Measurements from ENCODE around the gene MGAT2. TPM values are rescaled to one million over a fixed set of nuclear protein-coding genes. Genes with fewer than 3 reads are reported as not detected.

Gene MGAT2
- total and polyA plus RNA-seq, 2 donors (not counting 3 experiments of a cell fraction or from before 2014, with no cell fraction given): 36.4 to 72.6 TPM

DNA sequence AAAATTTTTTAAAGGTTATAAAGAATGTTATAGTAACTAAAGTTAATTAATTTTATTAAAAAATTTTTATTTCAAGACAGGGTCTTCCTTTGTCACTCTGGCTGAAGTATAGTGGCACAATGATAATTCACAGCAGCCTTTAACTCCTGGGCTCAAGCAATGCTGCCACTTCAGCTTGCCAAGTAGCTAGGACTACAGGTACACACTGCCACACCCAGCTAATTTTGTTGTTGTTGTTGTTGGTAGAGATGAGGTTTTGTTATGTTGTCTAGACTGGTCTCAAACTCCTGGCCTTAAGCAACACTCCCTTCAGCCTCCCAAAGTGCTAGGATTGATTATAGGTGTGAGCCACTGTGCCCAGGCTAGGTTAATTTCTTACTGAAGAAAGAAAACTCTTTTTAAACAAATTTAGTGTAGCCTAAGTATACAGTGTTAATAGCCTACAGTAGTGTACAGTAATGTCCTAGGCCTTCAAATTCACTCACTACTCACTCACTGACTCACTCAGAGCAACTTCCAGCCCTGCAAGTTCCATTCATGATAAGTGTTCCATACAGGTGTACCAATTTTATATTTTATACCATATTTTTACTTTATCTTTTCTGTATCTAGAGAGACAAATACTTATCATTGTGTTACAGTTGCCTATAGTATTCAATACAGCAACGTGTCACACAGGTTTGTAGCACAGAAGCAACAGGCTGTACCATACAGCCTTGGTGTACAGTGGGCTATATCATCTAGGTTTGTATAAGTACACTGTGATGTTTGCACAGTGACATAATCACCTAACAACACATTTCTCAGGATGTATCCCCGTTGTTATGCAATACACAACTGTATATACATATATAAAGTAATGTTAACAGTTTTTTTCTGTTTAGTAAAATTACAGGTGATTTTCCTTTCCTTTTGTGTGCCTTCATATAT lies 39.2 kb downstream of the MGAT2 start:
- H3K9me3 ChIP-seq (replicated peaks; ENCODE audit: control insufficient read depth, insufficient read depth, low read length): no peaks in the 10 kb centered on the region
- ChIA-PET CTCF (interaction anchor here (0.9 to 1.0 kb wide), 2 partner anchors 9 to 10 kb away, joined by 3 to 4 read pairs; no protein-coding TSS in a partner anchor), POLR2A (no interaction called here)
- no peak overlapping the region for H2AFZ ChIP-seq (ENCODE audit: low read depth, low read length)
- no peaks in the 10 kb centered on the region for H3K9me1 ChIP-seq (replicated peaks; ENCODE audit: control insufficient read depth, extremely low read depth, insufficient read depth, low read length)
- H3K27ac ChIP-seq (ENCODE audit: insufficient read depth, low read depth, low read length): no peak overlapping the region
- no peak for TF ChIP-seq JUN (IDR thresholded peaks at IDR 0.05; ENCODE audit: borderline replicate concordance, insufficient read depth, insufficient read length, low read depth)
- TF ChIP-seq, protein P1, sequence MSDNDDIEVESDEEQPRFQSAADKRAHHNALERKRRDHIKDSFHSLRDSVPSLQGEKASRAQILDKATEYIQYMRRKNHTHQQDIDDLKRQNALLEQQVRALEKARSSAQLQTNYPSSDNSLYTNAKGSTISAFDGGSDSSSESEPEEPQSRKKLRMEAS (IDR thresholded peaks at IDR 0.05; ENCODE audit: insufficient read depth, insufficient read length): no peak
- TF ChIP-seq EZH2 (IDR thresholded peaks at IDR 0.05; ENCODE audit: borderline replicate concordance, low read depth, low read length, severe bottlenecking): no peak
- no peak for TF ChIP-seq POLR2AphosphoS5 (IDR thresholded peaks at IDR 0.05; ENCODE audit: insufficient read depth, low read depth, low read length)
- no peak for TF ChIP-seq FOS (IDR thresholded peaks at IDR 0.05; ENCODE audit: borderline replicate concordance, insufficient read depth, low read length)
- no peak for TF ChIP-seq GATA2 (IDR thresholded peaks at IDR 0.05; ENCODE audit: insufficient read depth, insufficient read length, low read depth, low read length)
- TF ChIP-seq MYC (IDR thresholded peaks at IDR 0.05; ENCODE audit: low read depth, low read length): no peak
- TF ChIP-seq, protein P2, sequence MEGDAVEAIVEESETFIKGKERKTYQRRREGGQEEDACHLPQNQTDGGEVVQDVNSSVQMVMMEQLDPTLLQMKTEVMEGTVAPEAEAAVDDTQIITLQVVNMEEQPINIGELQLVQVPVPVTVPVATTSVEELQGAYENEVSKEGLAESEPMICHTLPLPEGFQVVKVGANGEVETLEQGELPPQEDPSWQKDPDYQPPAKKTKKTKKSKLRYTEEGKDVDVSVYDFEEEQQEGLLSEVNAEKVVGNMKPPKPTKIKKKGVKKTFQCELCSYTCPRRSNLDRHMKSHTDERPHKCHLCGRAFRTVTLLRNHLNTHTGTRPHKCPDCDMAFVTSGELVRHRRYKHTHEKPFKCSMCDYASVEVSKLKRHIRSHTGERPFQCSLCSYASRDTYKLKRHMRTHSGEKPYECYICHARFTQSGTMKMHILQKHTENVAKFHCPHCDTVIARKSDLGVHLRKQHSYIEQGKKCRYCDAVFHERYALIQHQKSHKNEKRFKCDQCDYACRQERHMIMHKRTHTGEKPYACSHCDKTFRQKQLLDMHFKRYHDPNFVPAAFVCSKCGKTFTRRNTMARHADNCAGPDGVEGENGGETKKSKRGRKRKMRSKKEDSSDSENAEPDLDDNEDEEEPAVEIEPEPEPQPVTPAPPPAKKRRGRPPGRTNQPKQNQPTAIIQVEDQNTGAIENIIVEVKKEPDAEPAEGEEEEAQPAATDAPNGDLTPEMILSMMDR (IDR thresholded peaks at IDR 0.05; ENCODE audit: extremely low read depth in 1 of 2, insufficient read depth in 1 of 2, low read depth in 1 of 2, low read length in 2 of 2): no peak
- TF ChIP-seq POLR2A (IDR thresholded peaks at IDR 0.05; ENCODE audit: low read depth, low read length): no peak
- intact Hi-C loops (cut with micrococcal nuclease) (no loop called here), dilution Hi-C loops (cut with MboI; ENCODE audit: extremely low pct_ligation_motif_present, low sequenced_read_pairs) (no loop called here)
- H3K9ac ChIP-seq (replicated peaks; ENCODE audit: extremely low read depth, insufficient read depth, low read length): no peak overlapping the region
- no peak for DNase-seq (ENCODE audit: low read depth, low spot score)
- no peaks in the 10 kb centered on the region for H3K4me1 ChIP-seq (ENCODE audit: control insufficient read depth, extremely low read depth, insufficient read depth, low read length)
- peak; percentile 55 for FAIRE-seq
- no peak overlapping the region for H3K4me3 ChIP-seq (replicated peaks in 1 of 3; ENCODE audit: insufficient read depth in 1 of 3, low read depth in 1 of 3, low read length in 3 of 3)
- H3K79me2 ChIP-seq (ENCODE audit: control insufficient read depth, insufficient read depth, low read length): no peaks in the 10 kb centered on the region
- H3K27me3 ChIP-seq (ENCODE audit: control insufficient read depth in 2 of 2, insufficient read depth in 2 of 2, low read length in 2 of 2): no peaks in the 10 kb centered on the region
- H3K36me3 ChIP-seq (ENCODE audit: control insufficient read depth in 2 of 2, extremely low read depth in 1 of 2, insufficient read depth in 2 of 2, low read length in 2 of 2): no peaks in the 10 kb centered on the region
- no peak overlapping the region for H3K4me2 ChIP-seq (ENCODE audit: insufficient read depth, low read length)
- no peaks in the 10 kb centered on the region for H4K20me1 ChIP-seq (replicated peaks; ENCODE audit: control insufficient read depth, extremely low read depth, insufficient read depth, low read length)
- no TSS peak for BruUV-seq (replicated peaks)
